Right atrium auricular region (tissue), 2 donors: Measurements from ENCODE around the gene CADPS2. TPM values are rescaled to one million over a fixed set of nuclear protein-coding genes. Genes with fewer than 3 reads are reported as not detected.
"Not testable (repeated sequence)": the region's sequence is repeated elsewhere in the genome, so short reads cannot be mapped to it uniquely, and the experiment has no call there.

ENCODE experiments used
- DNase-seq: peaks from one replicate; pipeline ENCODE4 v3.0.0-alpha.2; 2019; ENCODE audit warnings: low spot score
- H3K27ac ChIP-seq, 2 donors: fragments of 200-600 bp; sonication (generic); 1 replicate in 1 of 2; 2 replicates in 1 of 2; pipeline ENCODE4 v1.5.1; 2016 to 2019
- H3K27me3 ChIP-seq, 2 donors: fragments of 200-600 bp; sonication (generic); one replicate each; pipeline versions ENCODE4 v1.5.1 to v1.6.0; 2017 to 2019
- H3K36me3 ChIP-seq: fragments of 200-600 bp; sonication (generic); one replicate; pipeline ENCODE4 v1.5.1; 2016
- H3K4me1 ChIP-seq, 2 donors: fragments of 200-600 bp; sonication (generic); one replicate each; pipeline versions ENCODE4 v1.5.1 to v1.6.0; 2017 to 2019
- H3K4me3 ChIP-seq, 2 donors: fragments of 200-600 bp; sonication (generic); 1 replicate in 1 of 2; 2 replicates in 1 of 2; pipeline ENCODE4 v1.5.1; 2017 to 2019; ENCODE audit warnings: mild to moderate bottlenecking in 1 of 2, moderate library complexity in 1 of 2
- H3K9me3 ChIP-seq, 2 donors: fragments of 200-600 bp; sonication (generic); one replicate each; pipeline ENCODE4 v1.5.1; 2019
- total RNA-seq, 2 donors: library from RNA; depleted of rRNA; stranded (reverse); fragments of >200 nt; gene quantifications; one replicate each; pipeline ENCODE4 v1.1.0, GENCODE V29; 2016
- TF ChIP-seq, protein P1 (sequence below), 2 donors: fragments of 200-600 bp; sonication (generic); IDR thresholded peaks; one replicate each; pipeline ENCODE4 v1.5.1; 2019; ENCODE audit warnings: antibody characterized with exemption in 2 of 2

Gene CADPS2
- total RNA-seq, 2 donors from 2014 or later: 11.8 to 19.9 TPM

DNA sequence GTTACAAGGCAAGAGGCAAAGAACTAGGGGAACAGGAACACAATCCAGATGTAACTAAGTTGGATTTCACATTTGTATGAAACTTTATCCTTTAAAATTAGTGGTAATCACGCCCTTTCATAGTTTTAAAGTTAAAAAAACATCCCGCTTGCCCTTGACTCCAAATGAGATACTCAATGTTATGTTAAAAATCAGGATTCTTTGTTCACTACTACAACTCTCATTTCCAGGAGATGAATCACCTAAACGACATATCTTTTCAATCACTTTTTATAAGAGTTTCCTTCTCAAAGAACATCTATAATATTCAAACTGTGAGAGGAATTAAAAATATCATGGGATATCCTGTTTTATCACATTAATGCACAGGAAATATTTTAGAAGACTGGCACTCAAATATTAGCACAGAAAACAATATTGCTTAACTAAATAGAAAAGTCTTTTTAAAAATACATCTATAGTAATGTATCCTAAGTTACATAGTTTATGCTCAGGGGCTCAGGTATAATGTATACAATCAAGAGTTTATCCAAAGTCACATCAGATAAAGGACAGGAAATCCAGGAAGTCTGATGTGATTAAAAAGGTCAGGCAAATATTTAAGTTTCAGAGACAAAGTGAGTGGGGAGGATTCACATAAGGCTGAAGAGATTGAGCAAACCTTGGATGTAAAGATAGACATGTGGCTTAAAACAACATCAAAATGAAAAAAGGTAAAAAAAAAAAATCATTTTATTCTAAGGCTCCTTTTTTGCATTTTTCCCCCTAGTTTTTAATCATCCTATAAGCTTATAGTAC lies 41.9 kb downstream of the CADPS2 start:
- Histone ChIP-seq H3K4me3 (no peak overlapping the region), H3K27me3 (no peaks in the 10 kb centered on the region), H3K36me3 (no peaks in the 10 kb centered on the region), H3K9me3 (no peaks in the 10 kb centered on the region), H3K4me1 (peaks cover 0 to 4% of the 10 kb centered on the region in 2 donors), H3K27ac (no peak overlapping the region)
- DNase-seq: no peak
- TF ChIP-seq, protein P1, sequence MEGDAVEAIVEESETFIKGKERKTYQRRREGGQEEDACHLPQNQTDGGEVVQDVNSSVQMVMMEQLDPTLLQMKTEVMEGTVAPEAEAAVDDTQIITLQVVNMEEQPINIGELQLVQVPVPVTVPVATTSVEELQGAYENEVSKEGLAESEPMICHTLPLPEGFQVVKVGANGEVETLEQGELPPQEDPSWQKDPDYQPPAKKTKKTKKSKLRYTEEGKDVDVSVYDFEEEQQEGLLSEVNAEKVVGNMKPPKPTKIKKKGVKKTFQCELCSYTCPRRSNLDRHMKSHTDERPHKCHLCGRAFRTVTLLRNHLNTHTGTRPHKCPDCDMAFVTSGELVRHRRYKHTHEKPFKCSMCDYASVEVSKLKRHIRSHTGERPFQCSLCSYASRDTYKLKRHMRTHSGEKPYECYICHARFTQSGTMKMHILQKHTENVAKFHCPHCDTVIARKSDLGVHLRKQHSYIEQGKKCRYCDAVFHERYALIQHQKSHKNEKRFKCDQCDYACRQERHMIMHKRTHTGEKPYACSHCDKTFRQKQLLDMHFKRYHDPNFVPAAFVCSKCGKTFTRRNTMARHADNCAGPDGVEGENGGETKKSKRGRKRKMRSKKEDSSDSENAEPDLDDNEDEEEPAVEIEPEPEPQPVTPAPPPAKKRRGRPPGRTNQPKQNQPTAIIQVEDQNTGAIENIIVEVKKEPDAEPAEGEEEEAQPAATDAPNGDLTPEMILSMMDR (IDR thresholded peaks at IDR 0.05): no peak

DNA sequence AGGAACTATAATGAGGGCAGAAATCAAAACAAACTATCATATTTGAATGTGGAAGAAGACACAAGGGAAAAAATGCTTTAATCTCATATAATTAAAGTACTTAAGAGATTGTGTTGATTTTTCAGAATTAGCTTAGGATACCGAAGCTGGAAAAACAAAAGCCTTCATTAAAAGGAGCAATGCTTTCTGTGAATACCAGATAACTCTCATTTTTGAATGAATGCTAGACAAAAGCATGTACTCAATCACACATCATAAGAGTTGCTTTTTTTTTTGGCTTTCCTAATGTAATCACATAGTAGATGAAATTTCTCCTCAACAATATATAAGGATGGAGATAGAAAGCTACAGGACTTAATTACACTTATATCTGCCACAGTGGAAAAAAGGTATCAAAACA lies 43.3 kb downstream of the CADPS2 start:
- H3K4me1 ChIP-seq: peaks cover 0 to 4% of the 10 kb centered on the region in 2 donors
- H3K27ac ChIP-seq: no peak overlapping the region
- H3K9me3 ChIP-seq: no peaks in the 10 kb centered on the region
- DNase-seq: no peak
- no peaks in the 10 kb centered on the region for H3K36me3 ChIP-seq
- H3K27me3 ChIP-seq: no peaks in the 10 kb centered on the region
- H3K4me3 ChIP-seq: no peak overlapping the region
- TF ChIP-seq, protein P1 (IDR thresholded peaks at IDR 0.05): no peak

DNA sequence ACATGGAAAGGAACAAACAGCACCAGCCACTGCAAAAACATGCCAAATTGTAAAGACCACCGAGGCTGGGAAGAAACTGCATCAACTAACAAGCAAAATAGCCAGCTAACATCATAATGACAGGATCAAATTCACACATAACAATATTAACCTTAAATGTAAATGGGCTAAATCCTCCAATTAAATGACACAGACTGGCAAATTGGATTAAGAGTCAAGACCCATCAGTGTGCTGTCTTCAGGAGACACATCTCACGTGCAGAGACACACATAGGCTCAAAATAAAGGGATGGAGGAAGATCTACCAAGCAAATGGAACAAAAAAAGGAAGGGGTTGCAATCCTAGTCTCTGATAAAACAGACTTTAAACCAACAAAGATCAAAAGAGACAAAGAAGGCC lies 50.0 kb downstream of the CADPS2 start:
- H3K4me3 ChIP-seq, H3K27me3 ChIP-seq, H3K9me3 ChIP-seq, H3K36me3 ChIP-seq, H3K27ac ChIP-seq, DNase-seq, H3K4me1 ChIP-seq: not testable (repeated sequence)

DNA sequence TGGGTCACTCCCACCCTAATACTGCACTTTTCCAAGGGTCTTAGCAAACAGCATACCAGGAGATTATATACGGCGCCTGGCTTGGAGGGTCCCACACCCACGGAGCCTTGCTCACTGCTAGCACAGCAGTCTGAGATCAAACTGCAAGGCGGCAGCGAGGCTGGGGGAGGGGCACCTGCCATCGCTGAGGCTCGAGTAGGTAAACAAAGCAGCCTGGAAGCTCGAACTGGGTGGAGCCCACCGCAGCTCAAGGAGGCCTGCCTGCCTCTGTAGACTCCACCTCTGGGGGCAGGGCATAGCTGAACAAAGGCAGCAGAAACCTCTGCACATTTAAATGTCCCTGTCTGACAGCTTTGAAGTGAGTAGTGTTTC lies 51.7 kb downstream of the CADPS2 start:
- not testable (repeated sequence) for H3K4me1 ChIP-seq, H3K9me3 ChIP-seq, H3K4me3 ChIP-seq, DNase-seq, H3K36me3 ChIP-seq, H3K27me3 ChIP-seq, H3K27ac ChIP-seq

DNA sequence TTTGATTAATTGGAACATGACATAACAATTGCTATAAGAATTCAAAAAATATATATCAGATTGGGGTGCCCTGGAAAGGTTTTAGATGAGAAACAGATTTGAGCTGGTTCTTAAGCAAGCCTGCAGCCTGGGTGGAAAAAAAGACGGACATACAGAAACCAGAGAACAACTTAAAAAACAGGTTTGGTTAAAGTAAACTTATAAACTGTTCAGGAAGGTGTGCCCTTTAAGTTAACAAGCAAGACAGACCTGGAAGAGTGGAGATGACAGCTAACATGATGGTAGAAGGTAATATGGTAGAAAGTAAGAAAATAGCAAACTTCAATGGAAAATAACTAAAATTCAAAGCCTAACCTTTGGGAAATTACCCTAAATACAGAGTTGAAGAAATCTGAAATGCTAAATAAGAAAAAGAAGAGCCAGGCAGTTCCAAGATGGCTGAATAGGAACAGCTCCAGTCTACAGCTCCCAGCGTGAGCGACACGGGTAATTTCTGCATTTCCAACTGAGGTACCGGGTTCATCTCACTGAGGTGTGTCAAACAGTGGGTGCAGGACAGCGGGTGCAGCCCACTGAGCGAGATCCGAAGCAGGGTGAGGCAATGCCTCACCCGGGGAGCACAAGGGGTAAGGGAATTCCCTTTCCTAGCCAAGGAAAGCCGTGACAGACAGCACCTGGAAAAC lies 52.2 kb downstream of the CADPS2 start:
- no peak for DNase-seq
- H3K4me1 ChIP-seq: no peaks in the 10 kb centered on the region
- TF ChIP-seq, protein P1 (IDR thresholded peaks at IDR 0.05): no peak
- H3K4me3 ChIP-seq: no peak overlapping the region
- no peaks in the 10 kb centered on the region for H3K36me3 ChIP-seq
- no peaks in the 10 kb centered on the region for H3K27me3 ChIP-seq
- no peak overlapping the region for H3K27ac ChIP-seq
- no peaks in the 10 kb centered on the region for H3K9me3 ChIP-seq

DNA sequence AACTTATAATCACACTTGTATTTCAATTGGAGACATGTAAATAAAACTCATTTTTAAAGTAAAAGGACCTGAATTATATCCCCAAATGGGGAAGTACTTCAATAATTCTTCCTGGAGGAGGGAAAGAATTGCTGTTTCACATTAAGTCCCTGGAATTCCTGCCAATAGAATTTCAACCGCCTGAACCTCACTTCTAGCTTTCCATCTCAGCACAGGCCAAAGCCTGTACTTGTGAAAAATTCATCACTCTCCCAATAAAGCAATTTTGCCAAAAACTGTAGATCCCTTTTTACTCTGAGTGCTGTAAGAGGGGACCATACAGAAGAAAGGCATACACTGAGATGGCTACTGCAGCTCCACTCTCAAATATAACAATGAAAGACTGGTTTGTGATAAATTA lies 54.8 kb downstream of the CADPS2 start:
- no peaks in the 10 kb centered on the region for H3K9me3 ChIP-seq
- H3K27ac ChIP-seq: no peak overlapping the region
- H3K4me1 ChIP-seq: no peaks in the 10 kb centered on the region
- TF ChIP-seq, protein P1 (IDR thresholded peaks at IDR 0.05): no peak
- H3K4me3 ChIP-seq: no peak overlapping the region
- no peaks in the 10 kb centered on the region for H3K36me3 ChIP-seq
- no peaks in the 10 kb centered on the region for H3K27me3 ChIP-seq
- no peak for DNase-seq
